T-helper 1 cell treated with Interleukin-12 subunit alpha and Interleukin-12 subunit beta and Interleukin-4 antibody, amounts not matched to agents 30 ng/mL and 1 ng/mL, for 36 hours (primary cell): Measurements from ENCODE around the gene SYNPO2. TPM values are rescaled to one million over a fixed set of nuclear protein-coding genes. Genes with fewer than 3 reads are reported as not detected.

Experiments used
- intact Hi-C: fragments of 100-400 bp; cut with micrococcal nuclease; formaldehyde crosslinking; loops from one replicate; pipeline ENCODE4 v1.15.1; 2024
- total RNA-seq: library from RNA; stranded (reverse); gene quantifications from 2 replicates; pipeline ENCODE4 v1.2.3, GENCODE V29; 2022

SYNPO2 gene
- total RNA-seq, 1 donor from 2014 or later: 0.93 TPM

GRCh38 chr4:118935819-118936218 is 47.2 kb downstream of the SYNPO2 start:
- intact Hi-C loops: no loop called here

GRCh38 chr4:118936406-118936805 is 47.8 kb downstream of the SYNPO2 start:
- intact Hi-C loops: no loop called here

- intact Hi-C loops: no loop called here
Observed at GRCh38 chr4:118939169-118939783, 50.6 kb downstream of the SYNPO2 start.

- intact Hi-C loops: no loop called here
Observed at GRCh38 chr4:118941149-118941548, 52.5 kb downstream of the SYNPO2 start.

GRCh38 chr4:118941799-118942198 is 53.1 kb downstream of the SYNPO2 start:
- intact Hi-C loops: no loop called here

- intact Hi-C loops: no loop called here
Observed at GRCh38 chr4:118942465-118942864, 53.8 kb downstream of the SYNPO2 start.

- intact Hi-C loops: no loop called here
Observed at GRCh38 chr4:118947095-118947494, 58.4 kb downstream of the SYNPO2 start.

GRCh38 chr4:118948545-118949144 is 60.0 kb downstream of the SYNPO2 start:
- intact Hi-C loops: no loop called here

- intact Hi-C loops: no loop called here
Observed at GRCh38 chr4:118950224-118950623, 61.6 kb downstream of the SYNPO2 start.

- intact Hi-C loops: no loop called here
Observed at GRCh38 chr4:118950929-118951570, 62.4 kb downstream of the SYNPO2 start.

- intact Hi-C loops: no loop called here
Observed at GRCh38 chr4:118953276-118953675, 64.6 kb downstream of the SYNPO2 start.

GRCh38 chr4:118954246-118954645 is 65.6 kb downstream of the SYNPO2 start:
- intact Hi-C loops: no loop called here

- intact Hi-C loops: no loop called here
Observed at GRCh38 chr4:118955515-118955914, 66.9 kb downstream of the SYNPO2 start.

GRCh38 chr4:118957722-118958445 is 69.2 kb downstream of the SYNPO2 start:
- intact Hi-C loops: no loop called here

GRCh38 chr4:118962540-118962939 is 73.9 kb downstream of the SYNPO2 start:
- intact Hi-C loops: no loop called here

- intact Hi-C loops: loop anchor here (5.0 kb wide), 1 partner anchor 688 kb away; no protein-coding TSS in a partner anchor
Observed at GRCh38 chr4:118964891-118965411, 76.3 kb downstream of the SYNPO2 start.

- intact Hi-C loops: loop anchor here (5.0 kb wide), 1 partner anchor 690 kb away; no protein-coding TSS in a partner anchor
Observed at GRCh38 chr4:118967393-118967792, 78.7 kb downstream of the SYNPO2 start.

GRCh38 chr4:118968005-118968404 is 79.4 kb downstream of the SYNPO2 start:
- intact Hi-C loops: loop anchor here (2.0 to 5.0 kb wide), 2 partner anchors 195 to 691 kb away; no protein-coding TSS in a partner anchor

- intact Hi-C loops: loop anchor here (2.0 to 5.0 kb wide), 2 partner anchors 196 to 692 kb away; no protein-coding TSS in a partner anchor
Observed at GRCh38 chr4:118968813-118969212, 80.2 kb downstream of the SYNPO2 start.

GRCh38 chr4:118969359-118969758 is 80.7 kb downstream of the SYNPO2 start:
- intact Hi-C loops: loop anchor here (2.0 to 5.0 kb wide), 2 partner anchors 197 to 692 kb away; no protein-coding TSS in a partner anchor

- intact Hi-C loops: loop anchor here (10.0 kb wide), 1 partner anchor 1777 kb away; no protein-coding TSS in a partner anchor
Observed at GRCh38 chr4:118972167-118972566, 83.5 kb downstream of the SYNPO2 start.
